ENCODE results near the gene DOHH.
A peak's percentile ranks its signal among the peaks of the same experiment; 100 is the strongest.
"Not testable (repeated sequence)": the region's sequence is repeated elsewhere in the genome, so short reads cannot be mapped to it uniquely, and the experiment has no call there.

DOHH gene

GRCh38 chr19:3518659-3519058 is 18.2 kb upstream of the DOHH start:
- no peak for DNase-seq

- DNase-seq: no peak
Measured at GRCh38 chr19:3518255-3518654, 17.8 kb upstream of the DOHH start.

DNA sequence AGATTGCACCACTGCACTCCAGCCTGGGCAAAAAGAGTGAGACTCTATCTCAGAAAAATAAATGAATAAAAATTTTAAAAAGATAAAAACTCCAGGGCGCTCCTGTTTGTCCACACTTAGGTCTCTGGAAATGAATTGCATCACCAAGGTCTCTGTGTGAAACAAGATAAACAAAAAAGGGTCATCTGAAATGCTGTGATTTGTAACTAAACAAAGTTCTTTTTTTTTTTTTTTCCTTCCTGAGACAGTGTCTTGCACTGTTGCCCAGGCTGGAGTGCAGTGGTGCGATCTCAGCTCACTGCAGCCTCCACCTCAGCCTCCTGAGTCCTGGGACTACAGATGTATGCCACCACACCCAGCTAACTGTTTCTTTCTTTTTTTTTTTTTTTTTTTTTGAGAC is 17.2 kb upstream of the DOHH start:
- DNase-seq: no peak

DNA sequence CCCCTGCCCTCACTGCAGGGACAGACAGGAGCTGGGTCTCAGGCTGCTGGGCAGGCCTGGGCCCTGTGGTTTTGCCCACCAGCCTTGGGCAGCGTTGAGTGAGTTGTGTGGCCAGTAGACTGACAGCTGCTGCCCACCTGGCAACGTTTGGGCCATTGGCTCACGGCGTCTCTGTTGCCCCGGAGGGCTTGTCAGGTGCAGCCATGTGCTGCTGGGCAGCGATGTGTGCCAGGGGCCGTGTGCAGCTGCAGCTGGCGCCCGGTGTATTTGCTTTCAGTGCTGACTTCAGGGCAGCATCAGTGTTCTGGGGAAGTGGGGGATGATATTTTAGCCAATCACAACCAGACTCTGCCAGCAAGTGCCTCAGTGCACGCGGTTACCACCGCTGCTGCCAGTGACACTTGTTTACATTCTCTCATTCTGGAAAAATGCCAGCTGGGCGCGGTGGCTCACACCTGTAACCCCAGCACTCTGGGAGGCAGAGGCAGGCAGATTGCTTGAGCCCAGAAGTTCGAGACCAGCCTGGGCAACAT is 16.3 kb upstream of the DOHH start:
- DNase-seq: peak; percentile 90

GRCh38 chr19:3515891-3516422 is 15.5 kb upstream of the DOHH start:
- DNase-seq: no peak

- DNase-seq: no peak
Measured at GRCh38 chr19:3514930-3515329, 14.5 kb upstream of the DOHH start.

GRCh38 chr19:3513229-3514140 is 13.0 kb upstream of the DOHH start:
- DNase-seq: no peak

DNA sequence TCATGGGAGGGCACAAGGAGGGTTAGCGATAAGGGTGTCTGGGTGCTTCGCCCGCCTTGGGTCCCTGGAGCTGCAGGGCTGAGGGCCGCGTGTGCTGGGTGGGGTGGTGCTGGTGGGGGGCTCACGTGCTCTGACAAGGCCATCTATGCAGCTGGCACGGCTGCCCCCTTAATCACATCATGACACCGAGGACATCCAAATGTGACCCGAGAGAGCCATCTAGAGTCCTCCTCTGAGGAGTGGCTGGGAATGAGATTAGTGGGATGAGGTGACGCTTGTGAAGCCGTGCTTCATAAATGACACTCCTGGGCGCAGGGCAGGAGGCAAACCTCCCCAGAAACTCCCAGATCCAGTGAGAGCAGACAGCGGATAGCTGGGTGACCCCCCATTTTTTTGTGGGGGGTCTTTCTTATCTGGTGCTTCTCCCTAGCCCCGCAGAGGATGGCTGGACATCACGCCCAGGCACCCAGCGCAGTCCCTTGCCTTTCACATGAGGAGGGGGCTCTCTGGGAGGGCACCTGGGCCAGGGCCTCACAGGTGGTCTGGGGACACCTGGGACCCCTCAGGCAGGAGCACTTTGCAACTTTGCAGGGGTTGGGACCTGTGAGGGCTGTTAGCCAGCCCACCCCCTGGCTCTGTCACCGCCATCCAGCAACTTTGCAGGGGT is 12.2 kb upstream of the DOHH start:
- no peak for DNase-seq

GRCh38 chr19:3511506-3512251 is 11.2 kb upstream of the DOHH start:
- no peak for DNase-seq

GRCh38 chr19:3510727-3511126 is 10.3 kb upstream of the DOHH start:
- DNase-seq: no peak

DNA sequence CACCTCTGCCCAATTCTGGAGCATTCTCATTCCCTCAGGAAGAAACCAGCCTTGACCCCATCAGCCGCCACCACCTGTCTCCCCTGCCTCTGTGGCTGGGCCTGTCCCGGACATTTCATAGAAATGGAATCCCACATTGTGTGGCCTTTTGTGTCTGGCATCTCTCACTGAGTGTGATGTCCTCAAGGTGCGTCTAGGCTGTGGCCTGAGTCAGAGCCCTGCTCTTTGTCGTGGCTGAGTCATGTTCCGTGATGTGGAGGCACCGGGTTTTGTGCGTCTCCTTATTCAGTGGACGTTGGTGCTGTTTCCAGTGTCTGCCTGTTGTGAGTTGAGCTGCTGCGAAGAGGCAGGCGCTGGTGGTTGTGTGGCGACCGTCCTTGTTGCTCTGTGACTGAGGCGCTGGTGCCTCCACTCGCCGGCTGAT is 9.1 kb upstream of the DOHH start:
- DNase-seq: no peak

GRCh38 chr19:3508771-3509535 is 8.5 kb upstream of the DOHH start:
- no peak for DNase-seq

DNA sequence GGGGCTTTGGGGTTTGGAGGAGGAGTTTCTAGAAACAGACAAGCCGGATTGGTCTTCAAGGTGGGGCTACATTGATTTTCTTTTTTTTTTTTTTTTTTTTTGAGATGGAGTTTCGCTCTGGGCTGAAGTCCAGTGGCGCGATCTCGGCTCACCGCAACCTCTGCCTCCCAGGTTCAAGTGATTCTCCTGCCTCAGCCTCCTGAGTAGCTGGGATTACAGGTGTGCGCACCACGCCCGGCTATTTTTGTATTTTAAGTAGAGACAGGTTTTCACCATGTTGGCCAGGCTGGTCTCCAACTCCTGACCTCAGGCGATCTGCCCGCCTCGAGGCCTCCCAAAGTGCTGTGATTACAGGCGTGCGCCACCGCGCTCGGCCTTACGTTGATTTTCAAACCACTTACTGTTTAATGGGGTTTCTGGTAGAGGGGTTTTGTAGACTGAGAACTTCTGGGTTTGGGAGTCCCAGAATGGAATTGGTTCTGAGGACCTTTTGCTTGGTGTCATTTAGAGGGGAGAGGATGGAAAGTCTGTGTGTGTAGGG is 7.7 kb upstream of the DOHH start:
- not testable (repeated sequence) for DNase-seq

- DNase-seq: no peak
Measured at GRCh38 chr19:3507371-3508120, 7.1 kb upstream of the DOHH start.

DNA sequence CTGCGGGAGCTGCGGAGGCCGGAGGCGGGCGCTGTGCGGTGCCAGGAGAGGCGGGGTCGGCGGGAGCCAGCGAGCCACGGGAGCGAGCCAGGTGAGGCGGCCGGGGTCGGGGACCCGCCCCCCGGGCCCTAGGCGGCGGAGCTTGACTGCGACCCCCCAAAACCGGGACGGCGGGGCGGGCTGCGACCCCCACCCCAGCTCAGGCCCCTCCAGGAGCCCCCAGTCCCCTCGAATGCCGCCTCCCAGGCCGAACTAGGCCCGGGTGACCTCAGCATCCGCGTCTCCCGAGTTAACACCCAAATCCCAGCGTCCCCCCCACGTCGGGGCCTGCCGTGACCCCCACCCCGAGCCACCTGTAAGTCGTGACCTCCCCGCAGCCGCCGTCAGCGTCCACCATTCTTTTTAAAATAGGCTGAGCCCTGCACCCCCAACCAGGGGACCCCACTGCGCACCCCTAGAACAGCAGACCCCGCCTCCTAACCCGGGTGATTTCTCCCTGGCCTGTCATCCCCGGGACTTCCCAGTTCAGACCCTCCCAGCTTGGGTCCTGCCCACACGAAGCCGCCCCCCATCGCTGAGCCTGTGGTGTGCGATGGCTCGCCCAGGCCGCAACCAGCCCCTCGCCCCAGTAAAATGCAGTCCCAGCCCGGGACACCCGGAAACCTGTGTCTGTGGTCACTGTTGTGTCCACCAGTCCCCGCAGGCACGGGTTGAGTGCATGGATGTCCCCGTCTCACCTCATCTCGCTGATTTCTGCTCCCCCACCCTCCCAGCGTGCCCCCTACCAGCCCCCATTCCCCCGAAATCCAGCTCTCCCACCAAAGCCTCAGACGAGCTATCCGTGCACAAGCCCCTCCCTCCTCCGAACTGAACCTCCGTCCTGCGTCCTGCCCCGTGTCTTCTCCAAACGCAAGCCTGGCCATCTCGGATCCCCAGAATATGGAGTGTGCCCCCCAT is 6.2 kb upstream of the DOHH start:
- no peak for DNase-seq

DNA sequence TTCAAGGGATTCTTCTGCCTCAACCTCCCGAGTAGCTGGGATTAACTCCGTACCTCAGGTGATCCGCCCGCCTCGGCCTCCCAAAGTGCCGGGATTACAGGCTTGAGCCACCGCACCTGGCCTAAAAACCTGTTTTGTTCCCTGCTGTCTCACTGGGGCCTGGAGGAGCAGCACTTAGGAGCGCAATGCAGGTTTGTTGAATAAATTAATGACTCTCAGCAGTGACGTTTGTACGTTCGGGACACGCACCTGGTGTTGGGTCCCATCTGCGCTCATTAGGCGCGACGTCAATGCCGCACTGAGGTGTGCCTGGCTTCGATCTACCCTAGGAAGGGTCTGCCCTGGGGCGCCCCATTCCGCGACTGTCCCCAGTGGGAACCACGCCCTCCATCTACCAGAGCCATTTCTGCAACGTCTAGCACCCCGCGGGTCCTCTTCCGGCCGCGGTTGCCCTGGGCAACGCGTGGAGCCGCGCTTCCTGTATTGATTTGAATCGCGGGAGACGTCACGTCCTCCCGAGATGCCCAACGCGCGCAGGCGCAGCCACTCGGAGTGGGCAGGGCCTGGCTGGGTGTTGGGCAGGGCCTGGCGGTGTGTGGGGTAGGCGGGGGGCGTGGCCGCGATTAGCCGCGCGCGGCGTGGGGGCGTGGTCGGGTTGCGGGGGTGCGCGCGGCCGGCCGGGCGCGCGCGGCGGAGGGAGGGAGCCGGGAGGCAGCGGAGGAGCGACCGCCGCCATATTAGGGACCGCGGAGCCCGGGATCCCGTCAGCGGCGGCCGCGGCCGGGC is 5.3 kb upstream of the DOHH start, which contains the start of gene FZR1:
TSS of gene FZR1 (plus strand) at position 714 of the 786 bp plus-strand sequence. CDS start 16,679 bp downstream, outside the sequence.
- peak; percentile 93 for DNase-seq

GRCh38 chr19:3504735-3505134 is 4.3 kb upstream of the DOHH start:
- no peak for DNase-seq

DNA sequence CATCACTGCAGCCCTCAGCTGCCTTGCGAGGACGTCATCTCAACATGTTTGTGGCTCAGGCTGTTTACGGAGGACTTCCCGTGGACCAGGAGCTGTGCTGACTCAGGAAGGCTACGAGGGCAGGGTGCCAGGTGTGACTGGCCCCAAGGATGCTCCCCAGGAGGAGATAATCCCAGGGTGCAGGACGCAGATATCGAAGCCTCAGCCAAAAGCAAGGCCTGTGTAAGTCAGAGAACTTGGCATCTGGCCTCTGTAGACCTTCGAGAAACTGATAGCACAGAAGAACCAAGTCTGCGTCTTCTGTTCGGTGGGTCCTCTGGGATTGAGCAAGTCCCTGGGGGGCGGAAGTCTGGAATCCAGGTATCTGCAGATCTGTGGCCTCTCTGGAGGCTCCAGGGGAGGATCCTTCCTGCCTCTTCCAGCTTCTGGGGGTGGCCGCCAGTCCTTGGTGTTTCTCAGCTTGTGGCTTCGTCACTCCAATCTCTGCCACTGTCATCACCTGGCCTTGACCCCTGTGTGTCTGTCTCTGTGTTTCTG is 2.6 kb upstream of the DOHH start:
- no peak for DNase-seq

- DNase-seq: no peak
Measured at GRCh38 chr19:3501780-3502179, 1.3 kb upstream of the DOHH start.

Data from SHP77 treated with DMSO at 0.1 percent for 48 hours (cell line).